Fibroblast of peridontal ligament (primary cell): ENCODE results near the gene BMERB1.
"Not testable (repeated sequence)": the region's sequence is repeated elsewhere in the genome, so short reads cannot be mapped to it uniquely, and the experiment has no call there.

ENCODE experiments used
- DNase-seq: peaks from one replicate; pipeline ENCODE4 v3.0.0-alpha.2; 2010; ENCODE audit errors: extremely low read depth

BMERB1 gene

DNA sequence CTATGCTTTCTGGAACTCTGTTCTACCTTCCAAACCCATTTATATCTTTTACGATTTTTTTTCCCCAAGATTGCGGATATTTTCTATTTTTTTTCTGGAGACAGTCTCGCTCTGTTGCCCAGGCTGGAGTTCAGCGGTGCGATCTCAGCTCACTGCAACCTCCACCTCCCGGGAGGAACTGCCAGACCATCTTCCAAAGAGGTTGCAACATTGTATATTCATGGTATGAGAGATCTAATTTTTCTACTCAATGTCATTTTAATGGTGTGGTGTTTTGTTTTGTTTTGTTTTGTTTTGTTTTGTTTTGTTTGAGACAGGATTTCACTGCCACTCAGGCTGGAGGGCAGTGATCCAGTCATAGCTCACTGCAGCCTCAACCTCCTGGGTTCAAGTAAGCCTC, 8.5 kb upstream of the BMERB1 start:
- no peak for DNase-seq

DNA sequence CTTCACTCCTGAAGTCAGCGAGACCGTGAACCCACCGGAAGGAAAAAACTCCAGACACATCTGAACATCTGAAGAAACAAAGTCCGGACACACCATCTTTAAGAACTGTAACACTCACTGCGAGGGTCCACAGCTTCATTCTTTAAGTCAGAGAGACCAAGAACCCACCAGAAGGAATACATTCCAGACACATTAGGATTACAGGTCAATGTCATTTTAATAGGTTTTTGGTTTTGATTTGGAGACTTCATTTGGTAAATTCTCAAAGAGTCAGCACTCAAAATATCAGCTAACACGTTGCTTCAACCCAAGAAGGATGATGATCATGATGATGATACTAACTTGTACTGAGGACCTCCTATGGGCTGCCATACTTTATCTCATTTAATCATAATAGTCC, 7.6 kb upstream of the BMERB1 start:
- DNase-seq = no peak

DNA sequence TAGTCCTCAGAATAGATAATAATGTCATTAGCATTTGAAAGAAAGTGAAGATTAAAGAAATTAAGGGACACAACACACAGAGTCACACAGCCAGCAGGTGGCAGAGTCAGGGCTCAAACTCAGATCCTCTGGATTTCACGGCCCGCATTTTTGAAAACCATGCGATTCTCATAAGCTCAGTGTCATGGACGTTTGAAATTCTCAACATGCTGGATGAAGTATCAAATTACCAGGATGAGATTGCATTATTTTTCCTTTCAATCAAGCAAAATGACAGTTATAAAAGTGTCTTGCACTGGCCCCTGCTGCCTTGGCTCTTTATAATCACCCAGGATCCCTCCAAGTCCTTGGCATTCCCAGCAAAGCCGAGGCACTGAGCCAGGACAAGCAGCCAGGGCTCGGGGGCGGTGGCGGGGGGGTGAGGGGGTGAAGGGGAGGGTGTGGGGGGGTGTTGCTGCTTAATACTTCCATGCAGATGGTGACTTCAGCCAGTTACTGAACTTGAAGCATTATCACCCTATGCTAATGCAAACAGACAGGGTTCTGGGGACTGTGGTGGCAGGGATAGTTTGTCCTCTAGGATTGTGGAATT, 6.6 kb upstream of the BMERB1 start:
- DNase-seq = peak; percentile 93

DNA sequence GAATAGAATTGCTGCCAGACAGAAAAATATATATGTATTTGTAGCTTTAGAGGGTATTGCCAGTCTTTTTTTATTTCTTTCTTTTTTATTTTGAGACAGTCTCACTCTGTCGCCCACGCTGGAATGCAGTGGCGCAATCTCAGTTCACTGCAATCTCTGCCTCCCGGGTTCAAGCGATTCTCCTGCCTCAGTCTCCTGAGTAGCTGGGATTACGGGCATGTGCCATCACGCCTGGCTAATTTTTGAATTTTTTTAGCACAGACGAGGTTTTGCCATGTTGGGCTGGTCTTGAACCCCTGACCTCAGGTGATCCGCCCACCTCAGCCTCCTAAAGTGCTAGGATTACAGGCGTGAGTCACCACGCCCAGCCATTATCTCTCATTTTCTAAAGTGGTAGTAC, 3.5 kb upstream of the BMERB1 start:
- not testable (repeated sequence) for DNase-seq

DNA sequence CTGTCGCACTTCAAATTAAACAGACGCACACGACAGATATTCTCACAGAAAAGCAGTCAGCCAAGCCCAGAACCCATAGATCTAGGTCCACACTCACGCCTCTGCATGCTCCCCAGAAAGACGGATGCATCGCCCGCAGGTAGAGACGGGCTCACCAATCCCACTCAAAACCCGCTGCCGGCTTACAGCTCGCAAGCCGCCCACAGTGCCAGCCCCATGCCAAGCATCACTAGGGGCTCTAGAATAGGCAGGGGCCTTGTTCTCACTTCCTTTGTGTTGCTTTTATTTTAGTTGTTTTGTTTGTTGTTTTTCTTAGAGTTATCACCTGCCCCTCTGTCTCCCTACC, 336 bp upstream of the BMERB1 start:
- no peak for DNase-seq

DNA sequence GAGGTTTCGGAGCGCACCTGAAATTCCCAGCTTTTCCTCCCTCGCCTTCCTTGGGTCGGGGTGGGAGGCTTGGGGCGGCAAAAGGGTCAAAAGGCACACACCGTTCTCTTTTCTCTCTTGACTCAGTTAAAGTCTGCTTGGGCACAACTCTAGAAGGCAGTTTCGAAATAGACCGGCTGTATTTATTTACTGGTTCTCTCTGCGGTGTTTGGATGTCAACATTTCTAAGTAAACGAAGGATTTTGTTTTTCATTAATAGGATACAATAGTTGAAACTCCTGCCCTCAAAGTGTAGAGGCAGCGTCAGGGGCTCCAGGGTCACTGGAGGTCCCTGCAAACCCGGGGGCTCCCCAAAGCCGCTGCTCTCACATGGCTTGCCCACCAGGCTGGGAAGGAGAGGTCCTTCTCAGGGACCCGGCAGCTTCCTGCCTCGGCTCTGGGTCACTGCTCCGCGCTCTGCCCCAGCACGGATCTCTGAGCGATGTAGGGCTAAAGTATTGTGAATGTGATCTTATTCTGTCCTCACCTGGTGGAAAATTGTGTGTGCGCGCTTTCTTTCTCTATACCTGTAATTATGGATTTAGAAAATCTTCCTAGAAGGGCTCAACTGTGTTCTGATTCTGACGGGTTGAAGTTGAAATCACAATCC, 952 bp downstream of the BMERB1 start:
- no peak for DNase-seq

DNA sequence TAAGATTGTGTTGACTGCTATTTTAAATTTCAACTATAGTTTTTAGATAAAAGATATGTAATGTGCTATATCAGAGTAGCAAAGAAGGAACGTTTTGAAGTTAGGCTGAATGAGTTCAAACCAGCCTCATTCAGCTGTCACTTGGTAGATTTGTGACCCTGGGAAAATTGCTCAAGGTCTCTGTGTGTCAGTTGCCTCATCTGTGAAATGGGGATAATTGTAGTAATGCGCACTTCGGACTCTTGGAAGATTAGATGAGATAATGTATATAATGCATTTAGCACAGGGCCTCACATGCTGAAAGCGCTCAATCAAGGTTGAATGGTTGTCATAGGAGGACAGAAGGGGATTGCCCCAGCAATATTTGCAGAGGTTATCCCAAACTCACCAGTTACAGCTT, 4.7 kb downstream of the BMERB1 start:
- DNase-seq = no peak

DNA sequence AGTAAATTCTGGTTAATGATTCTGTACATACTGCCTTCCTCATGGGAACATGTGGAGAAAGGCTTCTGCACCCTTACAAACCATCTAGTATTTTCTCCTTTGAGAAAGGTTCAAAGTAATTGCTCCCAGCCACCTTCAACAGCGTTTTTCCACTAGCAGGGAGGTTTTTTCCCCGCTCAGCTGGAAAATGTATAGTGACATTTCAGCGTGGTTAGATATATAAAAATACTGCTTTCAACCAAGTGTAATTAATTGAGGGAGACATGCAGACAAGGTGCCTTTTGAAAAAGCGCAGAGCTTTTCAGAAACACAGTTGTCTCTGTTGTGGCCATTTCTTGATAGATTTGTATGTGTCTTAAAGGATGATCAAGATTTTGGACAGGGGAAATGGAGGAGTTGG, 5.1 kb downstream of the BMERB1 start:
- no peak for DNase-seq

DNA sequence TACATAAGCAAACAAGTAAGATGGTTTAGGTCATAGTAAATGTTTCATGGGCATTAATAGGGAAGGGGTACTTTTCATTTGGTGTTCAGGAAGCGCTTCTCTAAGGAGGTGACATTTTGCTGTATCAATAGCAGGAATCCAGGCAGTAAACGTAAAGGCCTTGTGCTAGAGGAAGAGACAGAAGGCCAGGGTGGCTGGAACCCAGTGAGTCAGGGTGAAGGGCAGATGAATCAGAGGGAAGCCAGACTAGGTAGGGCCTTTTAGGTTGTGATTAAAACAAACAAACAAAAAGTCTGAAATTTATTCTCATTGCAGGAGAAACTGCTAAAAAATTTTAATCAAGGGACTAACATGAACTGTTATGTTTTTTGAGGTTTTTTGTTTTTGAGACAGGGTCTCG, 6.5 kb downstream of the BMERB1 start:
- peak; percentile 47 for DNase-seq

DNA sequence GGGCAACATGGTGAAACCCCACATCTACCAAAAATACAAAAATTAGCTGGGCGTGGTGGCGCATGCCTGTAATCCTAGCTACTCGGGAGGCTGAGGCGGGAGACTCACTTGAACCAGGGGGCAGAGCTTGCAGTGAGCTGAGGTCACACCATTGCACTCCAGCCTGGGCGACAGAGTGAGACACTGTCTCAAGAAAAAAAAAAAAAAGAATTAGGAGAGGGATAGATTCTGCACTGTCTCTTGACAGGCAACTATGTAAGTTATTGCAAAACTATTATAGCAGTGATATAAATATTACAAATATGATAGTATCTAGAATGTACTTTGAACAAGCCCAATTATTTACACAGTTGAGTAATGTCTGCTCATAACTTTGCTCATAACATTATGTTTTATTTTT, 7.8 kb downstream of the BMERB1 start:
- DNase-seq = not testable (repeated sequence)

DNA sequence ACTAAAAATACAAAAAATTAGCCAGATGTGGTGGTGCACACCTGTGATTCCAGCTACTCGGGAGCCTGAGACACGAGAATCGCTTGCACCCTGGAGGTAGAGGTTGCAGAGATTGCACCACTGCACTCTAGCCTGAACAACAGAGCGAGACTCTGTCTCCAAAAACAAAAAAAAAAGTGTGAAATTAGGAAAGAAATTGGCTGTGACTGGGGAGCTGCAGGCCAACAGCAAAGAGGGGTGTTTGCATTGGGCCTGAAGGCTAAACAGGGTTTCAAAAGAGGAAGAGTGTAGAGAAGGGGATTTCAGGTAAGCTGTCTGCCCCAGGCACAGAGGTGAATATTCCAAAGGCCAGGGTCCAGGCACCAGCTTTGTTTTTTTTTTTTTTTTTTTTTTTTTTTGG, 9.4 kb downstream of the BMERB1 start:
- DNase-seq = no peak

DNA sequence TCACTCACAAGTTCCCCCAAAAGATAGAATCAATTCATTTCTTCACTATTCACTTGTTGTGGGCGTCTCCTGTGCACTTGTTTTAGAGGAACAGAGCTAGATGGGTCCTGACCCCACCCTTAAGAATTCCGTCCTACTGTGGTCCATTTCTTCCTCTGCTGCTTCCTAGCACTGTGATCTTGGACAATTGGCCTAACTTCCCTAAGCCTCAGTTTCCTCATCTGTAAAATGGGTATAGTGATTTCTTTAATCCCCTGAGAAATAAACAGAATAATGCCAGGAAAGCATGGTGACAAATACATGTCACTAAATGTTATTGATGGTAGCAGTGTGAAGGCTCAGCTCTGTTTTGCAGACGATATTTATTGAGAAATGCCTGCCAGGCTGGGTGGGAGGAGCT, 9.9 kb downstream of the BMERB1 start:
- DNase-seq = no peak

DNA sequence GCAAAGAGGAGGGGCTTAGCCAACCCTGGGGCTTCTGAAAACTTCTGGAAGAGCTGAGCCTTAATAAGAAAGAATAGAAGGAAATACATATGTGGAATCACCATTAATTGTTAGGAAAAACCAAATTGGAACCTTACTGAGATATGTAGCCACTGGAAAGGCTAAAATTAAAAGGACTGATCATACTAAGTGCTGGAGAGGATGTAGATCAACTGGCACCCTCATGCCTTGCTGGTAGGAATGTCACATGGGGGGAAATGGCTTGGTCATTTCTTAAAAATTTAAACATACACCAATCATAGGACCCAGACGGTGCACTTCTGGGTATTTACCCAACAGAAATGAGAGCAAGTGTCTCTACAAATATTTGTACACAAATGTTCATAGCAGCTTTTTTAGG, 11.1 kb downstream of the BMERB1 start:
- DNase-seq = no peak

DNA sequence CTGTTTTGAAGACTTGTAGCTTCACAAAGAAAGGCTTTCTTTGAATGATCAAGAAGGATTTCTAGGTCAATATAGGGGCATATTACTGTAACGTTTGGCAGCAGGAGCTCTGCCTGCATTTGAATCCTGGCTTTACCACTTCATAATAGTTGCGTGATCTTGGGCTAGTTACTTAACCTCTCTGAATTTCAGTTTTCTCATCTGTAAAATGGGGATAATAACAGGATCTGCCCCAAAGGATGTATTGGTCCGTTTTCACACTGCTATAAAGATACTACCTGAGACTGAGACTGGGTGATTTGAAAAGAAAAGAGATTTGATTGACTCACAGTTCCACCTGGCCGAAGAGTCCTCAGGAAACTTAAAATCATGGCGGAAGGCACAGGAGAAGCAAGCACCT, 12.5 kb downstream of the BMERB1 start:
- no peak for DNase-seq

DNA sequence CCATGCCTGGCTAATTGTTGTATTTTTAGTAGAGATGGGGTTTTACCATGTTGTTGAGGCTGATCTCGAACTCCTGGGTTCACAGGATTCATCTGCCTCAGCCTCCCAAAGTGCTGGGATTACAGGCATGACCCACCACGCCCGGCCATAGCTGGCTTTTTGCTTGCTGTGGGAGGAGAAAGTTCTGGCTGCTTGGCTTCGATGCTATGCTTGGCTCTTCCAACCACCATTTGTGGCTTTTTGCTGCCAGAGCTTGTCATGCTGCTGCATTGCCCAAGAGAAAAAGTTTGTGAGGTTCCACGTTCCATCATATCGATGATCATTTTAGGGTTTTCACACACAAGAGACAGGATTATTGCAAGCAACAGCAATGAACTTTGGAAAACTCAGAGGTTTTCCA, 16.2 kb downstream of the BMERB1 start:
- DNase-seq = peak; percentile 72

DNA sequence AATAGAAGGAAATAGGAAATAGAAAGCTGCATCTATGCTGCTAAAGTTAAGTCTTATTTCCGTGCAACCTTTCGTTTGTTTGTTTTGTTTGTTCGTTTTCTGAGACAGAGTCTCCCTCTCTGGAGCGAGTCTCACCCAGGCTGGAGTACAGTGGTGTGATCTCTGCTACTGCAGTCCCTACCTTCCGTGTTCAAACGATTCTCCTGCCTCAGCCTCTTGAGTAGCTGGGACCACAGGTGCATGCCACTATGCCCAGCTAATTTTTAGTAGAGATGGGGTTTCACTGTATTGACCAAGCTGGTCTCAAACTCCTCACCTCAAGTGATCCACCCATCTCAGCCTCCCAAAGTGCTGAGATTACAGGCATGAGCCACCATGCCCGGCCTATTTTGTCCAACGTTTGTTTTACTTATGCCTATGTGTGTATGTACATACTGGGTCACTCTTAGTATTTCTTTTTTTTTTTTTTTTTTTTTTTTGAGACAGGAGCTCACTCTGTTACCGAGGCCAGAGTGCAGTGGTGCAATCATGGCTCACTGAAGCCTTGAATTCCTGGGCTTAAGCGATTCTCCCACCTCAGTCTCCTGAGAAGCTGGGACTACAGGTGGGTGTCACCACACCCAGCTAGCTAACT, 16.8 kb downstream of the BMERB1 start:
- no peak for DNase-seq

DNA sequence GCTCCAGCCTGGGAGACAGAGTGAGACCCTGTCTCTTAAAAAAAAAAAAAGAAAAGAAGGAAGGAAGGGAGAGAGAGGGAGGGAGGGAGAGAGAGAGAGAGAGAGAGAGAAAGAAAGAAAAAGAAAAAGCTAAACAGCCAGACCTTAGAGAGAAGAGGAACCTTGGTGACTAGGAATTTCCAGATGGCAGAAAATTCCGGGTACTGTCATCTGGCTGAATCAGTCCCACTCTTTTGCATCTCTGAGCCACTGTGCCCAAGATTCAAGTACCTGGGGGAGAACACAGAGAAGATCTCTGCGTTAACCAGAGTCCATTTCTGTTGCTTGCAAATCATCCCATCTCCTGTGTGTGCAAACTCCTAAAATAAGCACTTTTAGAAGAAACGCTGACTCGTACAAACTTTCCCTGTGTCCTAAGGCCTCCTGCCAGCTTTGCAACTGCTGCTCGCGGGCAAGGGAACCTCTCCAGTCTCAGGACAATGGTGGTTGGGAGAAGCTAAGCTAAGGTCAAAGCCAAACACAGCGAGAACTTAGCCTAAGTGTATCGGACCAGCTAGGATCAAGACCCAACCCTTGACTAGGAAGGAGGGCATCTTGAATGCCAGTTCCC, 18.0 kb downstream of the BMERB1 start:
- DNase-seq = no peak

DNA sequence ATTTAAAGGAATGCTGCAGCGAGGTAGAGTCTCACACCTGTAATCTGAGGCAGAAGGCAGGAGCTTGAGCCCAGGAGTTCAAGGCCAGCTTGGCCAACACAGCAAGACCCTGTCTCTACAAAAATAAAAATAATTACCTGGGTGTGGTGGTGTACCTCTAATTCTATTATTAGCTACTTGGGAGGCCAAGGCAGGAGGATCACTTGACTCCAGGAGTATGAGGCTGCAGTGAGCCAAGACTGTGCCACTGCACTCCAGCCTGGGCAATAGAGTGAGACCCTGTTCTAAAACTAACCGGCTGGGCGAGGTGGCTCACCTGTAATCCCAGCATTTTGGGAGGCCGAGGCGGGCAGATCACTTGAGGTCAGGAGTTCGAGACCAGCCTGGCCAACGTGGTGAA, 18.9 kb downstream of the BMERB1 start:
- DNase-seq = not testable (repeated sequence)

DNA sequence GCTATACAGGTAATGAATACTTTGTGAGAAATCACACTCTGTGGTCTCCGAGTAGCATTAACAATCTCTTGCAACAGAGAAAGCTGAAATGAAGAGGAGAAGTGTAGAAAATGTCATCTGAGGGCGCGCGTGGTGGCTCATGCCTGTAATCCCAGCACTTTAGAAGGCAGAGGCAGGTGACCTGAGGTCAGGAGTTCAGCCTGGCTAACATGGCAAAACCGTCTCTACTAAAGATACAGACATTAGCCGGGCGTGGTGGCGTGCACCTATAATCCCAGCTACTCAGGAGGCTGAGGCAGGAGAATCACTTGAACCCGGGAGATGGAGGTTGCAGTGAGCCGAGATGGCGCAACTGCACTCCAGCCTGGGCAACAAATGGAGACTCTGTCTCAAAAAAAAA, 20.5 kb downstream of the BMERB1 start:
- not testable (repeated sequence) for DNase-seq

DNA sequence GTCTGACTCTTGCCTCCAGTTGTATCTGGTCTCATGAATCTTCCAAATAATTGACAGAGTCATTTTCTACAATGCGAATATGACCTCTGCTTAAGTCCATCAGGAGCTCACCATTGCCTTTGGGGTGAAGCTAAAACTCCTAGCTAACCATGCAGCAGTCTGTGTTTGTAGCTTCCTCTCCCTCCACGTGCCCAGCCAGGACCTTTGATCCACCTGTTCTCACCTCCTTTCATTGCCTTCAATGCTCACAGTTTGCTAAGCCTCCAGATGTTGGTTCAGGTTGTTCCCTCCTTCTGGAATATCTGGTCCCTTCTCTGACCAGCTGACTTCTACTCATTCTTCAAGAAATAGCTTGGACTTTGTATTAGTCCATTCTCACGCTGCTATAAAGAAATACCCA, 23.0 kb downstream of the BMERB1 start:
- DNase-seq = no peak

DNA sequence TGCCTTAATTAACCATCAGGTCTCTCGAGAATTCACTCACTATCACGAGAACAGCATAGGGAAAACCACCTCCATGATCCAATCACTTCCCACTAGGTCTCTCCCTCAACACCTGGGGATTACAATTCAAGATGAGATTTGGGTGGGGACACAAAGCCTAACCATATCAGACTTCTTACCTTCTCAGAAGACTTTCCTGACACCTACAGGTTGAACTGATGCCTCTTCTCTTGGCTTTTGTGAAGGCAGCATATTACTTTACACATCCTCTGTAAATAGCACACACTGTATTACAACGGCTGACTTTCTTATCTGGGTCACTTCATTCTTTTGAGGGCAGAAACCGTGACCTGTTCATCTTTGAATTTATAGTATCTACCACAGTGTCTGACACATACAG, 23.6 kb downstream of the BMERB1 start:
- no peak for DNase-seq

DNA sequence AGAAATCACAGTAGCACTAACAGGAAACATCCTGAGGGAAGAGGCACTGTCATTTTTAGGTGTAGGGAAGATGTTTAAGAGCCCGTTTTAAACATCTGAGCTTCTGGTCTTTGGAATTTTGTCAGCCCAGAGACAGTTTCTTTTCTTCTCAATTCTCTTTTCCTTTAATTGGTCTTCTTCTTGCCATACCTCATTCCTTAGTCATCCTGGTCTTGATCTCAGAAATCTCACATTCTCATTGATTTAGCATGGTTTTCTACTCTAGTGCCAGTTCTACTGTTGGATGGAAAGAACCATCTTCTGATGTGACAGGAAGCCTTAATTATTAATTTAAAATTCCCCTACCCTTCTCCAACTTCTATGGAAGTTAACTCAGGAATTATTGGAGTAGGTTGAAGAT, 25.4 kb downstream of the BMERB1 start:
- DNase-seq = no peak

DNA sequence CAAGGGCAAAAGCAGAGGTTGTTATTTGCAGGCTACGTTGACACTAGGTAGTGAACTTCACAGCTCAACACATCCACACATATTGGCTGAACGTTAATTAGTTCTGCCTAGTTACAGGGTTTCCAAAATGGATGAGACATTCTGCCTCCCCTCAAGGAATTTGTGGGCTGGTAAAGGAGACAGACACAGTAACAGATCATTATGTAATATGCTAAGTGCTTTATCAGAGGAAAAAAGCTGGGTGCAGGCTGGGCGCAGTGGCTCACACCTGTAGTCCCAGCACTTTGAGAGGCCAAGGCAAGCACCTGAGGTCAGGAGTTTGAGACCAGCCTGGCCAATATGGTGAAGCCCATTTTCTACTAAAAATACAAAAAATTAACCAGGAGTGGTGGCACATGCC, 26.2 kb downstream of the BMERB1 start:
- DNase-seq = no peak
